SK-N-SH (cell line): ENCODE data around the gene C6orf89. TPM values are rescaled to one million over a fixed set of nuclear protein-coding genes. Genes with fewer than 3 reads are reported as not detected.

Experiments
- CTCF ChIA-PET: fragments of 300-600, 350-600 bp; formaldehyde crosslinking; extraction: SDS; loops from one replicate; lab custom pipeline; 2021; lab: Yijun Ruan, JAX
- POLR2A ChIA-PET: fragments of 350-600 bp; sonication (Branson Sonifier 250); formaldehyde crosslinking; extraction: SDS; loops from one replicate; lab custom pipeline; 2020; ENCODE audit warnings: antibody characterized with exemption, inconsistent platforms; lab: Yijun Ruan, JAX
- DNase-seq: peaks from one replicate; pipeline ENCODE4 v3.0.0; 2012
- H2AFZ ChIP-seq: fragments of 200-600 bp; sonication (generic); 2 replicates; pipeline ENCODE4 v1.8.1; 2016; ENCODE audit warnings: antibody characterized with exemption, mild to moderate bottlenecking, low read depth
- H3F3A ChIP-seq: fragments of 200-600 bp; sonication (generic); replicated peaks from 2 replicates; pipeline ENCODE3; 2016; ENCODE audit warnings: antibody characterized with exemption, mild to moderate bottlenecking; ENCODE audit not compliant: insufficient read depth
- H3K27ac ChIP-seq, 2 experiments: fragments of 200-500 bp in 1 of 2; fragments of 200-600 bp in 1 of 2; sonication (Bioruptor generic) in 1 of 2; sonication (generic), shearing (Covaris generic) in 1 of 2; 2 replicates each; pipeline versions ENCODE4 v1.5.1 to v1.6.1; 2014 to 2016; ENCODE audit warnings: low read depth in 2 of 2, inconsistent platforms in 1 of 2, low read length in 1 of 2, mild to moderate bottlenecking in 1 of 2, mixed read lengths in 1 of 2
- H3K27me3 ChIP-seq: fragments of 200-600 bp; sonication (generic), shearing (Covaris generic); 2 replicates; pipeline ENCODE4 v1.6.1; 2016; ENCODE audit warnings: mixed run types; ENCODE audit not compliant: insufficient read depth
- H3K36me3 ChIP-seq, 2 experiments: fragments of 200-500 bp in 1 of 2; fragments of 200-600 bp in 1 of 2; sonication (Bioruptor generic) in 1 of 2; sonication (generic) in 1 of 2; replicated peaks in 1 of 2; 2 replicates each; pipeline versions ENCODE3 to v1.5.1; 2014 to 2016; ENCODE audit warnings: low read length in 1 of 2, mild to moderate bottlenecking in 1 of 2; ENCODE audit not compliant: insufficient read depth in 2 of 2, control insufficient read depth in 1 of 2
- H3K4me1 ChIP-seq, 2 experiments: fragments of 200-500 bp in 1 of 2; fragments of 200-600 bp in 1 of 2; sonication (Bioruptor generic) in 1 of 2; sonication (generic), shearing (Covaris generic) in 1 of 2; 2 replicates each; pipeline versions ENCODE4 v1.5.1 to v1.6.1; 2014 to 2016; ENCODE audit warnings: low read depth in 1 of 2, low read length in 1 of 2, mixed run types in 1 of 2; ENCODE audit not compliant: insufficient read depth in 2 of 2, control insufficient read depth in 1 of 2
- H3K4me2 ChIP-seq: fragments of 200-600 bp; sonication (generic), shearing (Covaris generic); 2 replicates; pipeline ENCODE4 v1.6.1; 2017; ENCODE audit warnings: mixed run types
- H3K4me3 ChIP-seq, 2 experiments: fragments of 200-500 bp in 1 of 2; fragments of 200-600 bp in 1 of 2; sonication (Bioruptor generic) in 1 of 2; sonication (generic), shearing (Covaris generic) in 1 of 2; 2 replicates each; pipeline versions ENCODE4 v1.5.1 to v1.8.1; 2014 to 2016; ENCODE audit warnings: low read depth in 2 of 2, inconsistent platforms in 1 of 2, low read length in 1 of 2, mild to moderate bottlenecking in 1 of 2, mixed read lengths in 1 of 2, moderate library complexity in 1 of 2
- H3K79me2 ChIP-seq: fragments of 200-600 bp; sonication (generic); 2 replicates; pipeline ENCODE4 v1.8.1; 2017; ENCODE audit warnings: mild to moderate bottlenecking; ENCODE audit not compliant: insufficient read depth
- H3K9ac ChIP-seq: fragments of 200-600 bp; sonication (generic); 2 replicates; pipeline ENCODE4 v1.6.1; 2017; ENCODE audit warnings: mixed run types
- H3K9me2 ChIP-seq: fragments of 200-600 bp; sonication (generic); 2 replicates; pipeline ENCODE4 v1.6.1; 2017; ENCODE audit warnings: mixed run types
- H3K9me3 ChIP-seq: fragments of 200-600 bp; sonication (generic); 2 replicates; pipeline ENCODE4 v1.6.1; 2017; ENCODE audit warnings: mixed run types, mild to moderate bottlenecking, moderate library complexity
- H4K20me1 ChIP-seq: fragments of 200-600 bp; sonication (generic); 2 replicates; pipeline ENCODE4 v1.6.1; 2017; ENCODE audit warnings: mild to moderate bottlenecking, mixed run types; ENCODE audit not compliant: insufficient read depth
- CHD2 ChIP-seq: fragments of 150-350 bp; IDR thresholded peaks from 2 replicates; pipeline ENCODE4 v1.6.1; 2018; ENCODE audit warnings: low read length; ENCODE audit not compliant: partially characterized antibody
- CTCF ChIP-seq: fragments of 200-600 bp; sonication (generic); IDR thresholded peaks from 2 replicates; pipeline ENCODE4 v1.6.1; 2017; ENCODE audit warnings: antibody characterized with exemption, mild to moderate bottlenecking, moderate library complexity
- FOSL2 ChIP-seq: IDR thresholded peaks from 2 replicates; pipeline ENCODE4 v1.4.0; 2012; ENCODE audit warnings: low read depth, mild to moderate bottlenecking, moderate library complexity, borderline replicate concordance
- FOXM1 ChIP-seq: IDR thresholded peaks from 2 replicates; pipeline ENCODE4 v1.4.0; 2012; ENCODE audit warnings: low read depth, mild to moderate bottlenecking
- GABPA ChIP-seq: IDR thresholded peaks from 2 replicates; pipeline ENCODE4 v1.4.0; 2012; ENCODE audit warnings: low read depth, mild to moderate bottlenecking
- JUND ChIP-seq: IDR thresholded peaks from 2 replicates; pipeline ENCODE4 v1.4.0; 2012
- MEF2A ChIP-seq: IDR thresholded peaks from 2 replicates; pipeline ENCODE4 v1.4.0; 2012; ENCODE audit warnings: low read depth, borderline replicate concordance
- NFIC ChIP-seq: IDR thresholded peaks from 2 replicates; pipeline ENCODE4 v1.4.0; 2012; ENCODE audit warnings: borderline replicate concordance
- NRF1 ChIP-seq: IDR thresholded peaks from 2 replicates; pipeline ENCODE4 v1.6.1; 2012; ENCODE audit warnings: low read depth, mild to moderate bottlenecking, low read length
- RAD21 ChIP-seq: IDR thresholded peaks from 2 replicates; pipeline ENCODE4 v1.6.1; 2012; ENCODE audit warnings: mild to moderate bottlenecking, low read length
- RCOR1 ChIP-seq: fragments of 150-350 bp; IDR thresholded peaks from 2 replicates; pipeline ENCODE4 v1.6.1; 2017; ENCODE audit warnings: antibody characterized with exemption, low read length
- RFX5 ChIP-seq: IDR thresholded peaks from 2 replicates; pipeline ENCODE4 v1.6.1; 2012; ENCODE audit warnings: mild to moderate bottlenecking, improper control_type of control experiment, low read length
- RXRA ChIP-seq: IDR thresholded peaks from 2 replicates; pipeline ENCODE4 v1.4.0; 2012; ENCODE audit warnings: low read depth, mild to moderate bottlenecking, borderline replicate concordance
- SMC3 ChIP-seq: IDR thresholded peaks from 2 replicates; pipeline ENCODE4 v1.6.1; 2012; ENCODE audit warnings: low read depth, low read length, improper control_type of control experiment
- TCF12 ChIP-seq: IDR thresholded peaks from 2 replicates; pipeline ENCODE4 v1.4.0; 2012
- YY1 ChIP-seq: IDR thresholded peaks from 2 replicates; pipeline ENCODE4 v1.4.0; 2012; ENCODE audit warnings: low read depth, mild to moderate bottlenecking
- ZBTB33 ChIP-seq: IDR thresholded peaks from 2 replicates; pipeline ENCODE4 v1.4.0; 2012; ENCODE audit warnings: low read depth, borderline replicate concordance
- WGBS: methylation state at CpG from one replicate; pipeline ENCODE4 v1.1.6; 2017; ENCODE audit warnings: low lambda C conversion rate; 5-methylcytosine and 5-hydroxymethylcytosine counted together
- polyA plus RNA-seq, 3 experiments: library from polyadenylated mRNA; depleted of rRNA; stranded (reverse); fragments of >200 nt; gene quantifications; 2 replicates each; pipeline ENCODE4 v1.2.3, GENCODE V29; 2012
- TF ChIP-seq, protein P1 (sequence below): IDR thresholded peaks from 2 replicates; pipeline ENCODE4 v1.4.0; 2012; ENCODE audit warnings: low read depth, borderline replicate concordance

C6orf89 gene
- polyA plus RNA-seq, 1 of the 3 experiments (the other 2 are of a cell fraction), result 20.4 TPM

GRCh38 chr6:36836111-36837021, 49.4 kb upstream of the C6orf89 start:
- CTCF ChIA-PET, result interaction anchor here (0.6 to 2.5 kb wide), 8 partner anchors 12 to 212 kb away, joined by 3 to 10 read pairs (median 4); partner anchors contain the start of gene C6orf89

DNA sequence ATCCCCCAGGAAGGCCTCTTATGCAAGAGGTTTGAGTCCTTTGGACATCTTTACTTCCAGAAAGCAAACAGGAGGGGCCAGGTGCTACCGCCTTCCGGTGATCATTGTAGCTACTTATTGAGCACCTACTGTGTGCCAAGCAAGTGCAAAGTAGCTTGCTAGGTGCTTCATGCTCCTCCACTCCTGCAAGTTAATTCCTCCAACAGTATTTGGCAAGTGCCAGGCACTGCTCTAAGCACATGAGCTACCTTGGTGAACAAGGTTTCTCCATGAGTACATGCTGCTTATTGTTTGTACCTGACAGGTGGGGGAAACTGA, 48.8 kb upstream of the C6orf89 start:
- Histone ChIP-seq H3K36me3 (no peaks in the 10 kb centered on the region), H3K9me2 (no peaks in the 10 kb centered on the region), H3K27me3 (peaks cover 12% of the 10 kb centered on the region), H3K9ac (no peak overlapping the region), H3K79me2 (no peaks in the 10 kb centered on the region), H3K9me3 (no peaks in the 10 kb centered on the region), H3K4me3 (no peak overlapping the region), H3K27ac (no peak overlapping the region), H3K4me2 (no peak overlapping the region), H2AFZ (no peak overlapping the region), H4K20me1 (no peaks in the 10 kb centered on the region), H3K4me1 (peaks cover 0 to 4% of the 10 kb centered on the region in 2 experiments; a peak in 1 of 4 replicates), H3F3A (peaks cover 4% of the 10 kb centered on the region)
- 93% methylated on average over 2 of the region's 2 CpGs for WGBS
- CTCF ChIA-PET, result interaction anchor here (0.6 to 2.5 kb wide), 4 partner anchors 15 to 1518 kb away, joined by 3 to 10 read pairs (median 4); no protein-coding TSS in a partner anchor
- DNase-seq, result no peak
- POLR2A ChIA-PET, result no interaction called here
- no peak for TF ChIP-seq NFIC
- TF ChIP-seq TCF12, result no peak
- no peak for TF ChIP-seq RFX5
- TF ChIP-seq RXRA, result no peak
- no peak for TF ChIP-seq SMC3
- no peak for TF ChIP-seq CHD2
- TF ChIP-seq GABPA, result no peak
- no peak for TF ChIP-seq ZBTB33
- TF ChIP-seq JUND, result no peak
- no peak for TF ChIP-seq MEF2A
- TF ChIP-seq, protein P1, sequence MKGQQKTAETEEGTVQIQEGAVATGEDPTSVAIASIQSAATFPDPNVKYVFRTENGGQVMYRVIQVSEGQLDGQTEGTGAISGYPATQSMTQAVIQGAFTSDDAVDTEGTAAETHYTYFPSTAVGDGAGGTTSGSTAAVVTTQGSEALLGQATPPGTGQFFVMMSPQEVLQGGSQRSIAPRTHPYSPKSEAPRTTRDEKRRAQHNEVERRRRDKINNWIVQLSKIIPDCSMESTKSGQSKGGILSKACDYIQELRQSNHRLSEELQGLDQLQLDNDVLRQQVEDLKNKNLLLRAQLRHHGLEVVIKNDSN, result no peak
- TF ChIP-seq RAD21, result no peak
- no peak for TF ChIP-seq NRF1
- TF ChIP-seq RCOR1, result no peak
- TF ChIP-seq YY1, result no peak
- TF ChIP-seq FOXM1, result no peak
- no peak for TF ChIP-seq FOSL2

More at GRCh38 chr6:36836111-36837021, 49.4 kb upstream of the C6orf89 start:
- no peaks in the 10 kb centered on the region for H3K36me3 ChIP-seq
- H3K4me1 ChIP-seq, result peaks cover 0 to 4% of the 10 kb centered on the region in 2 experiments; a peak in 1 of 4 replicates
- H3K27me3 ChIP-seq, result peaks cover 12% of the 10 kb centered on the region
- H3F3A ChIP-seq, result peaks cover 4% of the 10 kb centered on the region
- no peak overlapping the region for H3K4me2 ChIP-seq
- TF ChIP-seq GABPA (no peak), MEF2A (no peak), CTCF (no peak)
- no peak overlapping the region for H3K4me3 ChIP-seq
- no peak overlapping the region for H3K9ac ChIP-seq
- H3K9me2 ChIP-seq, result no peaks in the 10 kb centered on the region
- no peak for DNase-seq
- POLR2A ChIA-PET, result no interaction called here
- no peaks in the 10 kb centered on the region for H3K79me2 ChIP-seq
- no peak overlapping the region for H2AFZ ChIP-seq
- WGBS, result 83% methylated on average over 2 of the region's 3 CpGs
- no peaks in the 10 kb centered on the region for H3K9me3 ChIP-seq
- H3K27ac ChIP-seq, result no peak overlapping the region
- H4K20me1 ChIP-seq, result no peaks in the 10 kb centered on the region
